OCI-LY3 (cell line): ENCODE measurements around the gene TCF25.

Source experiments
- H2AFZ ChIP-seq: fragments of 200-600, 300-600 bp; shearing (Covaris generic); 2 replicates; pipeline ENCODE4 v1.6.0; 2014; ENCODE audit warnings: antibody characterized with exemption, low read depth, low read length
- H3K27ac ChIP-seq: fragments of 200-600, 300-600 bp; sonication (generic); 2 replicates; pipeline ENCODE4 v1.5.1; 2014; ENCODE audit warnings: mild to moderate bottlenecking, low read length, moderate library complexity, mixed read lengths
- H3K27me3 ChIP-seq: fragments of 200-600, 300-600 bp; sonication (generic); 2 replicates; pipeline ENCODE4 v1.6.1; 2014; ENCODE audit warnings: low read depth, low read length, mixed read lengths
- H3K36me3 ChIP-seq: fragments of 200-600, 300-600 bp; sonication (generic); replicated peaks from 2 replicates; pipeline ENCODE3; 2014; ENCODE audit warnings: low read depth, low read length, mixed read lengths
- H3K4me1 ChIP-seq: fragments of 300-600, 200-600 bp; sonication (generic); 2 replicates; pipeline ENCODE4 v1.6.1; 2014; ENCODE audit warnings: low read length, mixed read lengths
- H3K4me2 ChIP-seq: fragments of 200-600, 300-600 bp; sonication (generic); 2 replicates; pipeline ENCODE4 v1.6.1; 2014; ENCODE audit warnings: low read length, mixed read lengths
- H3K4me3 ChIP-seq: fragments of 300-600, 200-600 bp; sonication (generic); 2 replicates; pipeline ENCODE4 v1.5.1; 2014; ENCODE audit warnings: antibody characterized with exemption, mild to moderate bottlenecking, low read length, moderate library complexity
- H3K79me2 ChIP-seq: fragments of 300-600, 200-600 bp; shearing (Covaris generic); 2 replicates; pipeline ENCODE4 v1.6.1; 2014; ENCODE audit warnings: mild to moderate bottlenecking, low read length, mixed read lengths
- H3K9ac ChIP-seq: fragments of 300-600, 200-600 bp; shearing (Covaris generic); 2 replicates; pipeline ENCODE4 v1.6.0; 2014; ENCODE audit warnings: mild to moderate bottlenecking, low read length, moderate library complexity
- H3K9me3 ChIP-seq: fragments of 200-600, 300-600 bp; shearing (Covaris generic); 2 replicates; pipeline ENCODE4 v1.6.1; 2014; ENCODE audit warnings: low read length, mixed read lengths; ENCODE audit not compliant: insufficient read depth
- H4K20me1 ChIP-seq: fragments of 200-600, 300-600 bp; sonication (generic); 2 replicates; pipeline ENCODE4 v1.6.1; 2016; ENCODE audit warnings: low read length, mixed read lengths; ENCODE audit not compliant: insufficient read depth
- CTCF ChIP-seq: fragments of 200-600, 300-600 bp; sonication (generic); IDR thresholded peaks from 2 replicates; pipeline ENCODE4 v1.5.1; 2014; ENCODE audit warnings: antibody characterized with exemption, low read length, low read depth
- EZH2phosphoT487 ChIP-seq: fragments of 200-600 bp; shearing (Covaris generic); IDR thresholded peaks from 2 replicates; pipeline ENCODE4 v1.6.1; 2018; ENCODE audit warnings: antibody characterized with exemption, mixed run types, low read depth

The TCF25 gene

GRCh38 chr16:89921131-89921701, 47.8 kb downstream of the TCF25 start:
- no peaks in the 10 kb centered on the region for H4K20me1 ChIP-seq
- peak overlapping the region; percentile 88 for H3K4me3 ChIP-seq
- no peak overlapping the region for H3K27ac ChIP-seq
- H3K79me2 ChIP-seq: no peaks in the 10 kb centered on the region
- no peak overlapping the region for H3K9ac ChIP-seq
- no peak overlapping the region for H2AFZ ChIP-seq
- peak overlapping the region; percentile 86 for H3K4me2 ChIP-seq
- peaks cover 13% of the 10 kb centered on the region for H3K27me3 ChIP-seq
- peaks cover 47% of the 10 kb centered on the region for H3K4me1 ChIP-seq
- no peak for TF ChIP-seq CTCF
- TF ChIP-seq EZH2phosphoT487: no peak
- no peaks in the 10 kb centered on the region for H3K9me3 ChIP-seq
- H3K36me3 ChIP-seq: no peaks in the 10 kb centered on the region

- no peaks in the 10 kb centered on the region for H3K36me3 ChIP-seq
- H4K20me1 ChIP-seq: no peaks in the 10 kb centered on the region
- no peak overlapping the region for H2AFZ ChIP-seq
- no peak overlapping the region for H3K27ac ChIP-seq
- peak overlapping the region; percentile 86 for H3K4me2 ChIP-seq
- H3K79me2 ChIP-seq: no peaks in the 10 kb centered on the region
- H3K4me1 ChIP-seq: peaks cover 47% of the 10 kb centered on the region
- H3K27me3 ChIP-seq: peaks cover 13% of the 10 kb centered on the region
- peak overlapping the region; percentile 88 for H3K4me3 ChIP-seq
- TF ChIP-seq CTCF (no peak), EZH2phosphoT487 (no peak)
- H3K9me3 ChIP-seq: no peaks in the 10 kb centered on the region
- H3K9ac ChIP-seq: peak overlapping the region; percentile 63
Observed at GRCh38 chr16:89921702-89922476, 48.5 kb downstream of the TCF25 start.

- Histone ChIP-seq H2AFZ (peak overlapping the region; percentile 75), H3K79me2 (no peaks in the 10 kb centered on the region), H3K36me3 (no peaks in the 10 kb centered on the region), H3K4me2 (peak overlapping the region; percentile 86), H3K9me3 (no peaks in the 10 kb centered on the region), H3K27me3 (peaks cover 13% of the 10 kb centered on the region), H4K20me1 (no peaks in the 10 kb centered on the region), H3K27ac (no peak overlapping the region), H3K9ac (peak overlapping the region; percentile 63), H3K4me1 (peaks cover 44% of the 10 kb centered on the region), H3K4me3 (peak overlapping the region; percentile 88)
- TF ChIP-seq CTCF (no peak), EZH2phosphoT487 (no peak)
Observed at GRCh38 chr16:89922477-89922883, 49.1 kb downstream of the TCF25 start.

GRCh38 chr16:89922884-89923639, 49.7 kb downstream of the TCF25 start, which contains the start of gene TUBB3:
TSS of gene TUBB3 (plus strand) at chr16:89923342. CDS start at chr16:89923402, 60 bp downstream.
- Histone ChIP-seq H4K20me1 (no peaks in the 10 kb centered on the region), H3K27ac (no peak within 1 kb of the TSS), H3K79me2 (no peaks in the 10 kb centered on the region), H3K27me3 (peaks cover 13% of the 10 kb centered on the region), H3K9ac (peak within 1 kb of the TSS; percentile 63), H2AFZ (peak within 1 kb of the TSS; percentile 75), H3K36me3 (no peaks in the 10 kb centered on the region), H3K4me3 (peak within 1 kb of the TSS; percentile 88), H3K4me1 (peaks cover 38% of the 10 kb centered on the region), H3K4me2 (peak within 1 kb of the TSS; percentile 92), H3K9me3 (no peaks in the 10 kb centered on the region)
- peak; percentile 10; the same call in 1 of the 2 replicates for TF ChIP-seq CTCF
- no peak for TF ChIP-seq EZH2phosphoT487
